Stimulated activated naive CD4-positive, alpha-beta T cell (primary cell): ENCODE data around the gene NRG2.

ENCODE experiments used
- DNase-seq, 6 experiments: peaks; one replicate each; lab custom pipeline; 2025; lab: John Stamatoyannopoulos, UW

Gene NRG2

DNA sequence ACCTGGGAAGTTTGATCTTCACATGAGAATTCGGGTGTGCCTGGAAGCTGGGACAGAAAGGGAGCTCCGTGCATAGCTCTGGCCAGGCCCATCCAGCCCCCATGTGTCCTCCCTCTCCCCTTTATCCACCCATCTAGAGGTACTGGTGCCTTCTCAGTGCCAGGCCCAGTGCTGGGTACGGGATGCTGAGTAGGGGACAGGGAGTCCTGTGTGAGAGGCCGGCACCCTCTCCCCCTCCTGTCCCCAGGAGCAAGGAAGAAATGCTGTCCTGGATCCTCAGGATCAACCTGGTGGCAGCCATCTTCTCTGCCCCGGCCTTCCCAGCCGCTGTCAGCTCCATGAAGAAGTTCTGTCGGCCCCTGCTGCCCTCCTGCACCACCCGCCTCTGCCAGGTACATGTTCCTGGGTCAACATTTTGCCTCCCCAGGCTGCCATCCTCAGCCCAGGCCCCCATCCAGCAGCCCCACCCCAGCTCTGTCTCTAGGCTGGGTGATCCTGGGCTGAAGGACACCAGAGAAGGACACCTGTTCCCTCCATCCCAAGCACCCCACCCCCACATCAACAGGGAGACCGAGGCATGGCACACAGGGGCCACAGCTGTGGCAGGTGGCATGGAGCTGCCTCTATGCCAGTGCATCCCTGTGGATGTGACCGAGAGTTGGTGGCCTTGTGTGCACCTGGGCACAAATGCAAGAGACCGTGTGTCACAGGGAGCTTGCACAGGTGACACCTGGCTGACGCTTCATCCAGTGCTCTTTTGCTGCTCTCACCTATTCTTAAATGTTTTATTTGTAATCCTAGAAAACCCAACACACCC lies 204.5 kb downstream of the NRG2 start:
- no peak for DNase-seq

DNA sequence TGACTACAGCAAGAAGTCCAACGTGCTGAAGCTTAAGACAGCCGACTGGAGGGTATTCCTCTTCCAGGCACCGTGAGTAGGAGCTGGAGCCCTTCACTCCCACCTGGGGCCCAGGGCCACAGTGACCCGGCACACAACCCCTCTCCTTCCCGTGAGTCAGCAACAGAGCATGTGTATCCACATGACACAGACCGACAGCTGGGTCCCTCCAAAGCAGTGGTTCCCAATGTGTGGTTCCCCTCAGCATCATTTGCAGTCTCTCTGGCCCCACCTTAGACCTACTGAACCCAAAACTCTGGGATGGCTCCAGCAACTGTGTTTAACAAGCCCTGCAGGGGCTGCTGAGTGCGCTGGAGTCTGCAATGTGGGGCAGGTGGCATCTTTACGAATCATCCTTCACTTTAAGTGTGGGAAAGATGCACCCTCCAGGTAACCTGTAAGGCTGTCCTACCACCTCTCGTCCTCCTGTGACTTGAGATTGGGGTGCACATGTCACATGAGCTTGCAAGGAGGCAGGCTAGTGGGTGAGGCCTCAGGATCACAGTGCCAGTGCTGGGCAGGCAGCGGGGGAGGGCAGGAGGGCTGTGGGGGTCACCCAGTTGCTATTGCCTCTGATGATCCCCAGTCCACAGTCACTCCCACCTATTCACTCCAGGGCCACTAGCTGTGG lies 205.3 kb downstream of the NRG2 start:
- no peak for DNase-seq

DNA sequence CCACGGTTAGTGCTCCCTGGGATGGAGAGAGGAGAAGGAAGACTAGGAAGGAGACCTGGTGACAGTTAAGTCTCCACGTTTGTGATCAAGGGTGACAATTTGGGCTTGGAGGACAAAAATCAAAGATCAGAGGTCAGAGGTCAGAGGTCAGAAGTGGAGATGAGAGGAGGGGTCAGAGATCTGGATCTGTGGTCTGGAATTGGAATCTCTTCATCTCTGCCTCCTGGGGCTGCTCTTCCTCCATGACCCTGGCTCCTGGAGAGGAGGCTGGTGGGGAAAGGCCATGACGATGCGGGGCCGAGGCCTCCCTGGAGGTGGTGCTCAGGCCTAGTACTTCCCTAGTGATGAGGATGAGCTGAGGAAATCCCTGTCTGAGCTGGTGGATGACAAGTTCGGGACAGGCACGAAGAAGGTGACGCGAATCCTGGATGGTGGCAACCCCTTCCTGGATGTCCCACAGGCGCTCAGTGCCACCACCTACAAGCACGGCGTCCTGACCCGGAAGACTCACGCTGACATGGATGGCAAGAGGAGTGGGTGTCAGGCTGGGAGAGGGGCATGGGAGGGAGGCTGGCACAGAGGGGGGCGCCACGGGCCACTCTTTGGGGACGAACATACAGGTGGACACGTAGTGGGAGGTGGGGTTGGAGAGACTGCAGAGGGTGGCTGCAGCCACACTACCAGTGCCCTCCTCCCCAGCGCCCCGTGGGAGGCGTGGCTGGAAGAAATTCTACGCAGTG lies 206.5 kb downstream of the NRG2 start:
- no peak for DNase-seq

DNA sequence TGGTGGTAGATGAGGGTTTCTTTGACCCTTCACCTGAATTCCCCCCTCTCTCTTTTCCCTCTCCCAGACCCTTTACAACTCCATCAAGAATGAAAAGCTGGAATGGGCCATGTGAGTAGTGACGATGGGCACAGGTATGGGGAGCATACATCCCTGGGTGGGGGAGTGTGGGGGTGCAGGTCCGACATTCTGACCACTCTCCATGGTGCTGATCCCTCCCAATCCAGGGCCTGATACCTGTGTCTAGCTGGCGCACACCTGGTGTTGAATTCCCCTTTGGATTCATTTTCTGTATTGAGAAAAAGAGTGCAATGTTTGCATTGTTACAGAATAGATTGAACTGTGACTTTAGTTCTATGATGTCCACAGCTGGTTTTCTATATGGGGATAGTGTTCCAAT lies 207.4 kb downstream of the NRG2 start:
- DNase-seq = no peak

DNA sequence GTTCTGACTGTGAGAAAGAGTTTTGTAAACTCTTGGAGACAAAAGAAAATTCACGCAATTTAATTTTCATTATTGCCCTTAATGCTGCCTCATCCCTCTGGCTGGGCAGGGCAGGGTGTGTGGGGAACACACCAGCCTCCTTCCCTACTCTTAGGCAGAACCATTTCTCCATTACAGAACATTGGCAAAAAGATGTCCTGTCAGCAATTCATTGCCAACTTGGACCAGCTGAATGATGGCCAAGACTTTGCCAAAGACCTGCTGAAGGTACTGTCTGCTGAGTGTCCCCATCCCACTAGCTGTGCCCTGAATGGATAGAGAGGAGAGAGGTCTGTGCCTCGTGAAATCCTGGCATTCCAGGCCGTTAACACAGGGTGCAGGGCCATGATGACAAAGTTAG lies 209.6 kb downstream of the NRG2 start:
- no peak for DNase-seq

DNA sequence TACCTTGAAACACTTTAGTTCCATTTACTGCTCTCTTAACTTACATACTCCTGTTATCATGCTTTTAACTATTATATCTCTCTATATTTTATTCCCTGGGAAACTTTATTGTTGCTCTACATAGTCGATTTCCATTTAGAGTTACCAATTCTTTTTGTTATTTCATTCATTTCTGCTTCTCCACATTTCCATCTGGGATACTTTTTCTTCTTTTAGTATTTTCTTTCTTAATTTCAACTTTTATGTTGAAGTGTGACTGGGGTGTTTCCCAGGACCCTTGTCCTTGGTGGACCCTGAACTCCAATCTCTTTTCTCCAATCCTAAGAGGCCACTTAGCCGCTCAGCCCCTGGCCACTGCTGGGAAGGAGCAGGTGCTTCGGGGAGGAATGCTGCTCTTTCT lies 211.5 kb downstream of the NRG2 start:
- no peak for DNase-seq

DNA sequence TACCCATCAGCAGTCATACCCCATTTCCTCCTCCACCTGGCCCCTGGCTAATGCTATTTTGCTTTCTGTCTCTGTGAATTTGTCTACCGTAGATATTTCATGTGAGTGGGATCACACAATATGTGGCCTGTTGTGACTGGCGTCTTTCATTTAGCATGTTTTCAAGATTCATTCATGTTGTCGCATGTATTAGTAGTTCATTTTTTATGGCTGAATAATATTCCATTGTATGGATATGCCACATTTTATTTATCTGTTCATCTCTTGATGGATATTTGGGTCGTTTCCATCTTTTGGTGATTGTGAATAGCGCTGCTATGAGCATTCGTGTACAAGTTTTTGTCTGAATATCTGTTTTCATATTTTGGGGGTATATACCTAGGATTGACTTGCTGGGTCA lies 213.6 kb downstream of the NRG2 start:
- no peak for DNase-seq

DNA sequence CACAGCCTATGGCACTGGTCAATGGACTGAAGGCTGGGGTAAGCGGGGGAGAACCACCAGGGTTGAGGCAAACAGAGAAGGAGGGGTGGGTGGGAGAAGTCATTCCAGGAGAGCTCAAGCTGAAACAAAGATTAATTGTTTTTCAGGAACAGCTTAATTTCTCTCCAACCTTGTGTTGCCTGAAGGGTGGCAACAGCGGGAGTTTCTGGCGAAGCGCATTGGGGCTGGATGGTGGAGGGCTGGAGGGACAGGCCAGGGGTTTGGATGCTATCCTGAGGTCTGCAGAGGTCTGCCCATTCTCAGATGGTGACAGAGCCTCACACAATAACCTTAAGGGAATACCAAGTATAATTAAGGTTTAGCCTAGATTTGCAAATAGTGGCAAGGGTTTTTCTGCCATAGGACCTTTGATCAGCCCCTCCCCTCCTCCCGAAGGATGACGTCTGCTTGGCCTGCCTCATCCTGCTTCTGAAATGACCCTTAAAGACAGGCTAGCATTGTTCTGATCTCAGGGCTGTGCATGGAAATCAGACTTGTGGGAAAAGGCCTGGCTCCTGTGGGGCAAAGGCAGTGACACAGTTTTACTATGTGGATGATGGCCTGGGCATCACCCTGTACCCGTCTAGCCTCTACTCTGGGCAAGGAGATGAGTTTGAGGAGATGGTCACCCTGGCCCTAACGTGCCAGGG lies 214.7 kb downstream of the NRG2 start:
- no peak for DNase-seq

DNA sequence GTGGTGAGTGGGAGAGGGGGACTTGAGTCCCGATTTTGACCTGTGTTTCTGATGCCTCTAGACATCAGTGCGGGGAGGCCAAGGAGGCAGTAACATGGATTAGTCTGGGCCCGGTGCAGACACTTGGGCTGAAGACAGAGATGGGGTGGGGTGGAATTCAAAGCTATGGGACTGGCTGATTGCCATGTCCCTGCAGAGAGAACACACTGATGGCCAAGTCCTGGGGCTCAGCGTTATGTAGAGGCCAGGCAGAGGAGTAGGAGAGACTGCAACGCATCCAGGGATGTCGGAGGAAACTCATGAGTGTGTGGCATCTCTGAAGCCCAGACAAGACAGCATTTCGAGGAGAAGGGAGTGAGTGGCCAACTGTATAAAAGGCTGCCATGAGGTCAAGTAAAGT lies 217.4 kb downstream of the NRG2 start:
- DNase-seq = no peak

DNA sequence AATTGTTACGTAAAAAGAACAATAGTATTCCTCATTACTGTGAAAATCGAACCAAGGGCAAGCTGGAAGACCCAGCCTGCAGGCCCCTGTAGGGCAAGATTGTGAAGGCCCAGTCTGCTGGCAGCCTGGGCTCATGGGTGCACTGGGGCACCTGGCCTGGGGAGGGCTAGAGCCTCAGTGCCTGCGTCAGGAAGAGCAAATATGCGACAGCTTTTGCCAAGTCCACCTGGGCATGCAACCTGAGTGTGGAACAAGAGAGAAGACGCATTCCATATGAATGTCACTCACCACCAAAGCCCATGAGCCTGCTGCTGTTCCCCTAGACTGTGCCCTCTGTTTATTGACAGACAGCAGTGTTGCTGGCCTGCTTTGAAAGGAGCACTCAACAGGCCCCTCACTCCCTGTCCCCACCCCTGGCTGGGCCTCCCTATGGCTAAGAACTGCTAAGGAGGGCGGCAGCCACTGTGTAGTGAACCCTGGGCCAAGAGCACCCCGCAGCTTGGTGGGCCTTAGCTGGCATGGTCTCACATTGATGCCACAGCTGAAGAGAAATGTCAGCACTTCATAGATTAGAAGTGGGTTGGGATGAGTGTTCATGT lies 219.2 kb downstream of the NRG2 start:
- DNase-seq = no peak

DNA sequence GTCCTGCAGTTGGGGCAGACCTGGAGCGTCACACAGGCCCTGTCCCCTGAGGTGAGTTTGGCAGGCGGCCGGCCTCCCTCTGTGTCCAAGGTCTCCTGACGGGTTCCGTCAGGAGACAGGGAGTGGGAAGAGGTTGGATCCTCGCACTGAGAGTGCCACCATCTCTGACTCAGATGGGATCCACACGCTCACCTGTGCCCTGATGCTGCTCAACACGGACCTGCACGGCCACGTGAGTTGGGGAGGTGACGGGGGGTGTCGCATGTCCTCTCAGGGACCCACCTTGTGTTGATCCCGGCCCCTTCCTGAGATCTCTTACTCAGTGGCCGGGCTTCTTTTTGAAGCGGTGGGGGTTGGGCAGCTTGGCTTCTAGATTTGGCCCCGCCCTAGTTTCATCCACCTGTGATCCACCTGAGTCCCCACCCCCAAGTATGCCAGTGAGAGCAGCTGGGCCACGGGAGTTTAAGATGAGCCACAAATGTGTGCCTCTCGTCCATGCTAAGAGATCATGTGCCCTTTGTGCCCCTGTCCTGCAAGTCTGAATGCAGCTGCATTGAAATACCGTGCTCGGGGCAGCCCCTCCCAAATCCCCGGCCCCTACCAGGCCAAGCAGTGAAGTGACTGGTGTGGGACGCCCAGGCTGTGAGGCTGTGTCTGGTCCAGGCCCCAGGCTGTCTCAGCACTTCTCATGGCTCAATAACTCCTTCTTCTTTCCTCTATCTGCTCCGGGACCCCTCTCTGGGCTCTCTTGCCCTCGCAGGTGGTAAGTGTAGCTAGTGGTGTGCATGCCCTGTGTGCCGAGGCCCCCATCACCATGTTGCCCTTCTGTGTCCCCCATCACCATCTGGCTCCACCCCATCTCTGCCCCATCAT lies 220.3 kb downstream of the NRG2 start:
- DNase-seq = no peak

DNA sequence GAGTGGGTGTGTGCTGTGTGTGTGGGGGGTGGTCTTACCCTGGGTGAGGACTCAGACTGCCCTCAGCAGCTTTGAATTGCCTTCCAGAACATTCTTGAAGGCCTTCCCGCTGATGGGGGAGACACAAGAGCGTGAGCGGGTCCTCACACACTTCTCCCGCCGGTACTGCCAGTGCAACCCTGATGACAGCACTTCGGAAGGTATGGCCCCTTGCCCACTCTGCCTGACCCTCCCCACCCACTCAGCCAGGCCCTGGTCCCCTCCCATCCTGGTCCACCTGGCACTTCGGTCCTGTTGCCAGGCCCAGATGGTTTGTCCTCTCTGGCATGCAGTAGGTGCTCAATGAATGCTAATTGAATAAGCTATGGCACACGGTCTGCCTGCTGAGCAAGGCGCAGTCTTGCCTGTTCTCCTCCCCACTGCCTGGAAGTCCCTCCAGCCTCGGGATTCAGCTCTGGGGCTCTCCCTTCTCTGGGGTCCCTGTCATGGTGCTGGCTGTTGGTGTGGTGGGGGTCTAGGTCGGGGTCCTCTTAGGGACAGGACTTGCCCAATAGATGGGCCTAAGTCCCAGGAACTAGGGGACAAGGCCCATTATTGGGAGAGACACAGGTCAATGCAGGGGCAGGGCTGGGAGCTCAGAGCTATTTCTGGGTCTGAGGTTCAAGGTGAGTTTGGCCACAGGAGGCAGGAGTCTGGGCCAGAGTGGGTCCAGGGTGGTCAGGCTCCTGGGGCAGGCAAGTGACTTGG lies 221.1 kb downstream of the NRG2 start:
- no peak for DNase-seq

DNA sequence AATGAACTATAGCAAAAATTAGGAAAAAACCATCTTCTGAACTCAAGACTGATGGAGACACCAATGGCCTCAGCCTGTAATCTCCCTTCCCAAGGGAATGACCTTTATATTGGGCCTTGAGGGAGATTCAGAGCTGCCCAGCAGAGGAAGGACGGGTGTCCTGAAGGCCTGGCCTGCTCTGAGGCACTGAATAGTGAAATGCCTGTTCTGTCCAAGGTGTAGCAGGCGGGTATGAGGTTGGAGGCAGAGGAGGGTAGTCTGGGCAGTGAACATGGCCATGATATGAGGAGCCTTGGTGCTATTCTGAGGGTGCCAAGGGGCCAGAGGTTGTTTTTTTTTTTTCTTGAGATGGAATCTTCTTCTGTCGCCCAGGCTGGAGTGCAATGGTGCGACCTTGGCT lies 222.5 kb downstream of the NRG2 start:
- DNase-seq = no peak

DNA sequence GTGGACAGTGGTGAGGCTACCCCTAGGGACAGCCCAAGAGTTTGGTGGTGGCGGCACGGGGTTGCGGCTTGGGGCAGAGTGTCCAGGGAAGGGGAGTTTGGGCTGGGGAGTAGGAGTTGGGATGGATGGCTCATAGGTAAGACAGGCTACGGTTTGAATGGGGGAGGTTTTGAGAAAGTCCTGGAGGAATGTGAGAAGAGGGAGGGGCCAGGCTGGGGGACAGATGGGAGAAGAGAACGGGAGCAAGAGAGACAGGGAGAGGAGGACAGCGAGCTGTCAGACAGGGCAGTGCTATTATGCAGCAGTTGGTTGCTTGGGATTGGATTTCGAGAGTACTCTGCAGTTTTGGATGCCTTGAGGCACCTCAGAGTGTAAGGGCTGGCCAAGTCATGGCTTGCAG lies 223.0 kb downstream of the NRG2 start:
- DNase-seq = no peak

DNA sequence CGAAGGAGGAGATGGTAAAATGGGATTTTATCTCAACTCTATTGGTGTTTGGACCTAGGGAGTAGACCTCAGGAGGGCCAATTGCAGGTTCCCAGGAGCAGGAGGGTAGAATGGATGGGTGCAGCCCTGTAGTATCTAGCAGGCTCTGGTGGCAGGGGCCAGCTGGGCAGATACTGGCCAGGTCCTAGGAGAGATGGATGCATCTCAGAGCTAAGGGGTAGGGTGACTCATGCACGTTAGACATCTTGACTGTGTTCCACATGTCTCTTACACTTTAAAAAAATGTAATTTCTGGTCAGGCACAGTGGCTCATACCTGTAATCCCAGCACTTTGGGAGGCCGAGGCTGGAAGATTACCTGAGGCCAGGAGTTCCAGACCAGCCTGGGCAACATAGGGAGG lies 225.1 kb downstream of the NRG2 start:
- DNase-seq = no peak

DNA sequence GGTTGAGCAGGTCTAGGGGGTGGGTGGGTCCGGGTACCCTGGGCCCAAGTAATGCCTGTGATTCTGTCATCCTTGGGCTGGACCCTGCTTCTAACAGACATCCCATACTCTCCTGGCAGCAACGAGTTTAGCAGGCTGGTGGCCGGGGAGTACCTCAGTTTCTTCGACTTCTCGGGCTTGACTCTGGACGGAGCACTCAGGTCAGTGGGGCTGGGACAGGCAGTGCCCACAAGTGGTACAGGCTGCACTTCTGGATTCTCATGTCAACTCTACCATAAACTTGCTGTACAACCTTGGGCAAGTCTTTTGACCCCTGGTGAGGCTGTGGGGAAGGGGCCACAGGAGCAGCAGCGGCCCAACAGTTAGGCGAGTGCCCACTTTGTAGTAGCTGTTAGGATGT lies 225.7 kb downstream of the NRG2 start:
- no peak for DNase-seq

DNA sequence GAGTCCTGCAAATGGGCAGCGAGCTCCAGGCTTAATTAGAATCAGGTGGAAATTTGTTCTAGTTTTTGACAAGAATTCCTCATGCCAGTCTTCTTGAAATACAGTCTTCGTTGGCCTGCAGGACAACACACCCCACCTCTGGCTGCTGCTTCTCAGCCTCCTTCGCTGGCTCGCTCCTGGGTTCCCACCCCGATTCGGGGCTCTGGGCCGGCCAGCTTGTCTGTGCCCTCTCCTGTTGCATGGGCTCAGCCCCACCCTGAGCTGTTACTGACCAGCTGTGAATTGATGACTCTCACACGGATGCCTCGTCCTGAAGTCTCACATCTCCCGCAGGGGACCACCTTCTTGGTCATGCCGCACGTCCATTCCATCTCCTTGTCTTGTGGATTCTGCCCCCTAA lies 226.5 kb downstream of the NRG2 start:
- no peak for DNase-seq

DNA sequence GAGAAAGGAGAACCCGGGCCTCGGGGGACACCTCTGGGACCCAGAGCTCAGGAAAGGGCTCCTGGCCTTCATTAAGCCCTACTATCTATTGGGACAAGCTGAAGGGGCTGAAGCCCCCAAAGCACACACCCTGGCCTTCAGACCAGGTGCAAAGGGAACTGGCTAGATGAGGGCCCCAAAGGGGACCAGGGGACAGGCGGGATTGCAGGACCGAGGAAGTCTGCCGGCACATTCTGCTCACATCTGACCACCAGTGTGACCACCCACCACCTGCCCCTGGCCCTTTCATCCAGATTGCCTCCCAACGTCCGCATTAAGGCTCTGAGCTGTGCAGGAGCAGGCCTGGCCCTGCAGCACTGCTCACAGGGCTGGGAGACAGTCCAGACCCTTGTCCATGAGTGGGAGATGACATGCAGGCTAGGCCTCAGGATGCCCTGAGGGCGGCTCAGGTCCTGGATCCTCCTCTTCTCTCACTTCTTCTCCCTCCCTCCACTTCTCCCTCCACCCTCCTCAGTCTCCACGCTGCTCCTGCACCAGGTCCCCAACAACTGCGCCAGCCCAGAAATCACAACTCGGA lies 228.3 kb downstream of the NRG2 start:
- DNase-seq = no peak

DNA sequence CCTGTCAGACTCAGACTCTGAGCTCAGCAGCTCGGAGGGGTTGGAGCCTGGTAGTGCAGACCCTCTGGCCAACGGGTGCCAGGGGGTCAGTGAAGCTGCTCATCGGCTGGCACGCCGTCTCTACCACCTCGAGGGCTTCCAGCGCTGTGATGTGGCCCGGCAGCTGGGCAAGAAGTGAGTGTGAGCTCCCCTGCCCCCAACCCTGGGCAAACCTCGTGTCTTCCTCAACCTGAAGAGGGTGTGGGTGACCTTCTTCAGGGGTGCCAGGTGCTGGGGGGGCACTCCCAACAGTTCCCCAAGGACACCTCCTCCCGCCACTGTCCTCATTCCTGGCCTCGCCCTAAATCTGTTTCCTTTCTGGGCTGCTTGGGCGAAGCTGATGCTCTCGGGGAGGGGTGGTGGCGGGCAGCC lies 228.9 kb downstream of the NRG2 start:
- no peak for DNase-seq
